Panc1 (cell line): ENCODE data around the gene KCNAB3.

Experiments used
- CTCF ChIP-seq: fragments of 450-650 bp; IDR thresholded peaks from 2 replicates; pipeline ENCODE4 v1.5.1; 2017; ENCODE audit warnings: mild to moderate bottlenecking
- POLR2AphosphoS5 ChIP-seq: IDR thresholded peaks from 2 replicates; pipeline ENCODE4 v1.6.1; 2012; ENCODE audit warnings: mild to moderate bottlenecking, low read depth, low read length, moderate library complexity

DNA sequence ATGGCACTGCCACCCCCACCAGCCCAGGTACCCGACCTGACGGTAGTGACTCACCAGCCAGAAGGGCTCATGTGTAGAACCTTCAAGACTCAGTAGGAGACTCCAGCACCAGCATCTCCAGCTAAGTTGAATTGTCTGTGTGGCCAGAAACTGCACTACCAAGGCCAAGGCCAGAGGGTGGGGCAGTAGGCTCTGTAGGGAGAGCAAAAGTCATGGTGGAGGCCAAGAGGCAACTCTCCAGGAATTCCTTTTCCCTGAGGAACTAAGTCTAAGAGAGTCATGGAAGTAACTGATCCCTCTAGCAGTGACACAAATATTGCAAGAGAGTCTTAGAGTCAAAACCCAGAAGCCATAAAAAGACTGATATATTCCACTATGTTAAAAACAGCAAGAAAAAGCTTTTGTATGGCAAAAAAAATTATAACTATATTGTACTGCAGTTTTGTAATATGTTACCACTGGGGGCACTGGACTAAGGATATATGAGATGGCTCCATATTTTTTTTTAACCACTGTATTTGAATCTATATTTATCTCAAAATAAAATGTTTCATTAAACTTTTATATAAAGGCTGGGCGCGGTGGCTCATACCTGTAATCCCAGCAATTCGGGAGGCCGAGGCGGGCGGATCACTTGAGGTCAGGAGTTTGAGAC, 42.6 kb upstream of the KCNAB3 start:
- no peak for TF ChIP-seq CTCF
- no peak for TF ChIP-seq POLR2AphosphoS5
